ENCODE results near the gene SEMA3C.
A peak's percentile ranks its signal among the peaks of the same experiment; 100 is the strongest.
"Not testable (repeated sequence)": the region's sequence is repeated elsewhere in the genome, so short reads cannot be mapped to it uniquely, and the experiment has no call there.

SEMA3C gene

GRCh38 chr7:80918909-80919721 is at the start of gene SEMA3C:
TSS of gene SEMA3C (minus strand) at chr7:80919051. CDS start at chr7:80916781, 2,270 bp downstream.
- peak; percentile 97 for DNase-seq

- no peak for DNase-seq
Observed at GRCh38 chr7:80968606-80969005, 49.8 kb upstream of the SEMA3C start.

GRCh38 chr7:80967917-80968297 is 49.1 kb upstream of the SEMA3C start:
- no peak for DNase-seq

GRCh38 chr7:80967071-80967916 is 48.4 kb upstream of the SEMA3C start:
- DNase-seq, result no peak

- DNase-seq, result no peak
Observed at GRCh38 chr7:80960244-80960795, 41.5 kb upstream of the SEMA3C start.

GRCh38 chr7:80957226-80957777 is 38.5 kb upstream of the SEMA3C start:
- no peak for DNase-seq

- no peak for DNase-seq
Observed at GRCh38 chr7:80954191-80954590, 35.3 kb upstream of the SEMA3C start.

- DNase-seq, result no peak
Observed at GRCh38 chr7:80950550-80950967, 31.7 kb upstream of the SEMA3C start.

GRCh38 chr7:80949449-80949848 is 30.6 kb upstream of the SEMA3C start:
- DNase-seq, result no peak

GRCh38 chr7:80946858-80947257 is 28.0 kb upstream of the SEMA3C start:
- DNase-seq, result no peak

GRCh38 chr7:80945976-80946375 is 27.1 kb upstream of the SEMA3C start:
- DNase-seq, result no peak

- DNase-seq, result no peak
Observed at GRCh38 chr7:80943342-80943741, 24.5 kb upstream of the SEMA3C start.

GRCh38 chr7:80942261-80943041 is 23.6 kb upstream of the SEMA3C start:
- peak; percentile 54 for DNase-seq

- DNase-seq, result no peak
Observed at GRCh38 chr7:80941208-80941758, 22.4 kb upstream of the SEMA3C start.

GRCh38 chr7:80940539-80941207 is 21.8 kb upstream of the SEMA3C start:
- peak; percentile 65 for DNase-seq

- DNase-seq, result no peak
Observed at GRCh38 chr7:80937336-80937735, 18.5 kb upstream of the SEMA3C start.

GRCh38 chr7:80935991-80936780 is 17.3 kb upstream of the SEMA3C start:
- peak; percentile 8 for DNase-seq

GRCh38 chr7:80934321-80934720 is 15.5 kb upstream of the SEMA3C start:
- DNase-seq, result no peak

GRCh38 chr7:80932536-80932935 is 13.7 kb upstream of the SEMA3C start:
- no peak for DNase-seq

GRCh38 chr7:80929619-80930018 is 10.8 kb upstream of the SEMA3C start:
- no peak for DNase-seq

GRCh38 chr7:80926955-80927354 is 8.1 kb upstream of the SEMA3C start:
- DNase-seq, result not testable (repeated sequence)
